Pancreas (tissue), 10 donors: ENCODE measurements around the gene CEACAM1. TPM values are rescaled to one million over a fixed set of nuclear protein-coding genes. Genes with fewer than 3 reads are reported as not detected.

Source experiments
- ATAC-seq, 4 donors: fragments of 200-7000 bp; cut with Tn5 transposase; one replicate each; pipeline versions ENCODE4 v1.8.0 to v1.9.1; 2020; ENCODE audit warnings: mild to moderate bottlenecking in 4 of 4, moderate library complexity in 4 of 4
- DNase-seq, 6 donors: peaks; one replicate each; pipeline ENCODE4 v3.0.0-alpha.2; 2020
- FAIRE-seq: peaks from 2 replicates; lab custom pipeline; 2012; peaks lifted over from hg19 to GRCh38; lab: Jason Lieb, UNC
- H3K27ac ChIP-seq, 4 donors: fragments of 200-600 bp; sonication (generic); 1 replicate in 3 of 4; 2 replicates in 1 of 4; pipeline versions ENCODE4 v1.5.0 to v1.8.0; 2020
- H3K27me3 ChIP-seq, 4 donors: fragments of 200-600 bp; one replicate each; pipeline ENCODE4 v1.8.0; 2021
- H3K36me3 ChIP-seq, 3 donors: fragments of 200-600 bp; sonication (generic) in 1 of 3; one replicate each; pipeline versions ENCODE4 v1.5.0 to v1.8.0; 2020 to 2021
- H3K4me1 ChIP-seq, 3 donors: fragments of 200-600 bp; one replicate each; pipeline ENCODE4 v1.8.0; 2021
- H3K4me3 ChIP-seq, 4 donors: fragments of 200-600 bp; sonication (generic) in 2 of 4; one replicate each; pipeline versions ENCODE4 v1.5.0 to v1.8.0; 2020 to 2021
- H3K9me3 ChIP-seq, 4 donors: fragments of 200-600 bp; one replicate each; pipeline ENCODE4 v1.8.0; 2021
- WGBS, 2 donors: extraction: QIAGEN DNeasy Blood & Tissue Kit; methylation state at CpG; one replicate each; pipeline ENCODE4 v1.1.7; 2013; 5-methylcytosine and 5-hydroxymethylcytosine counted together
- intact Hi-C, 3 donors: fragments of 100-400 bp; cut with DNase I; formaldehyde crosslinking; loops; one replicate each; pipeline versions ENCODE4 v1.11.1 to v1.14.2; 2022
- polyA plus RNA-seq, 2 donors: library from polyadenylated mRNA; stranded (reverse); fragments of 200-250 nt; gene quantifications; one replicate each; pipeline ENCODE4 v1.2.3, GENCODE V29; 2013
- total RNA-seq, 6 donors: library from RNA; stranded (reverse); fragmentation: NEBNext Ultra II Directional in 4 of 6; extraction: Animal tissue kit (Norgen Biotek cat#: 25700) in 4 of 6; gene quantifications; one replicate each; pipeline versions ENCODE4 v1.2.1 to v1.2.4, GENCODE V29; 2021 to 2023
- TF ChIP-seq, protein P1 (sequence below), 4 donors: fragments of 200-600 bp; sonication (generic) in 3 of 4; IDR thresholded peaks; one replicate each; pipeline versions ENCODE4 v1.5.0 to v1.8.0; 2021; ENCODE audit warnings: antibody characterized with exemption in 4 of 4
- donor health status: healthy with polysubstance abuse.
- donor health status: DM: no; HTN: no; CAD: no; lungs with moderate emphysema.
- donor health status: DM: no; HTN: no; CAD: no.
- donor health status: control.
- donor health status: control.
- donor health status: Bipolar disorder and iron deficiency.
- donor health status: DM: yes; HTN: yes; CAD: no.
- donor health status: DM: no; HTN: no; CAD: no.
- donor health status: DM: no; HTN: no; CAD: no.
- donor health status: DM: yes; HTN: yes; CAD: no.

CEACAM1 gene
- total and polyA plus RNA-seq, 8 donors: 1.3 to 7.2 (median 1.9) TPM

DNA sequence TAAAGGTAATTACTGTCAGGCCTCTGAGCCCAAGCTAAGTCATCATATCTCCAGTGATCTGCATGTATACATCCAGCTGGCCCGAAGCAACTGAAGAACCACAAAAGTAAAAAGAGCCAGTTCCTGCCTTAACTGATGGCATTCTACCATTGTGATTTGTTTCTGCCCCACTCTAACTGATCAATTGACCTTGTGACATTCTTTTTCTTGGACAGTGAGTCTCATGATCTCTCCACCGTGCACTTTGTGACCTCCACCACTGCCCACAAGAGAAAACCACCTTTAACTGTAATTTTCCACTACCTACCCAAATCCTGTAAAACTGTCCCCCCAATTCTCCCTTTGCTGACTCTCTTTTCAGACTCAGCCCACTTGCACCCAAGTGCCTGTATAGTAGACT, 68.4 kb downstream of the CEACAM1 start:
- 78 to 82% methylated on average over 2 of the region's 2 CpGs for WGBS, 2 donors

More for the DNA sequence above, 68.4 kb downstream of the CEACAM1 start:
- TF ChIP-seq, protein P1, sequence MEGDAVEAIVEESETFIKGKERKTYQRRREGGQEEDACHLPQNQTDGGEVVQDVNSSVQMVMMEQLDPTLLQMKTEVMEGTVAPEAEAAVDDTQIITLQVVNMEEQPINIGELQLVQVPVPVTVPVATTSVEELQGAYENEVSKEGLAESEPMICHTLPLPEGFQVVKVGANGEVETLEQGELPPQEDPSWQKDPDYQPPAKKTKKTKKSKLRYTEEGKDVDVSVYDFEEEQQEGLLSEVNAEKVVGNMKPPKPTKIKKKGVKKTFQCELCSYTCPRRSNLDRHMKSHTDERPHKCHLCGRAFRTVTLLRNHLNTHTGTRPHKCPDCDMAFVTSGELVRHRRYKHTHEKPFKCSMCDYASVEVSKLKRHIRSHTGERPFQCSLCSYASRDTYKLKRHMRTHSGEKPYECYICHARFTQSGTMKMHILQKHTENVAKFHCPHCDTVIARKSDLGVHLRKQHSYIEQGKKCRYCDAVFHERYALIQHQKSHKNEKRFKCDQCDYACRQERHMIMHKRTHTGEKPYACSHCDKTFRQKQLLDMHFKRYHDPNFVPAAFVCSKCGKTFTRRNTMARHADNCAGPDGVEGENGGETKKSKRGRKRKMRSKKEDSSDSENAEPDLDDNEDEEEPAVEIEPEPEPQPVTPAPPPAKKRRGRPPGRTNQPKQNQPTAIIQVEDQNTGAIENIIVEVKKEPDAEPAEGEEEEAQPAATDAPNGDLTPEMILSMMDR (IDR thresholded peaks at IDR 0.05): no peak
- Histone ChIP-seq H3K9me3 (no peaks in the 10 kb centered on the region), H3K27ac (no peak overlapping the region), H3K36me3 (no peaks in the 10 kb centered on the region), H3K4me1 (no peaks in the 10 kb centered on the region), H3K27me3 (no peaks in the 10 kb centered on the region), H3K4me3 (no peak overlapping the region)
- ATAC-seq (no peak), DNase-seq (no peak), FAIRE-seq (no peak)
- intact Hi-C loops: no loop called here

Other genes starting within 250 kb of the CEACAM1 start
- under 1 TPM; 0.12 to 0.69 (median 0.34) TPM for gene PRR19, start 226.3 kb downstream of the CEACAM1 start, total RNA-seq
- under 1 TPM; 0.34 to 0.99 TPM for gene PRR19, start 226.3 kb downstream of the CEACAM1 start, polyA plus RNA-seq
- 10 to 100 TPM in 4 of 6 donors, 1 to 10 TPM in 2; 6.2 to 19.8 (median 10.2) TPM for gene PAFAH1B3, start 225.9 kb downstream of the CEACAM1 start, total RNA-seq
- gene PAFAH1B3, start 225.9 kb downstream of the CEACAM1 start, polyA plus RNA-seq: 10 to 100 TPM; 18.2 to 24.3 TPM
- 1 to 10 TPM in 2 of 6 donors, under 1 TPM in 4; 0.46 to 1.5 (median 0.94) TPM for gene TMEM145, start 215.2 kb downstream of the CEACAM1 start, total RNA-seq
- 1 to 10 TPM; 2.2 to 8.2 TPM for gene TMEM145, start 215.2 kb downstream of the CEACAM1 start, polyA plus RNA-seq
- 10 to 100 TPM in 2 of 6 donors, 1 to 10 TPM in 4; 7.3 to 15.9 (median 9.0) TPM for gene MEGF8, start 202.8 kb downstream of the CEACAM1 start, total RNA-seq
- gene MEGF8, start 202.8 kb downstream of the CEACAM1 start, polyA plus RNA-seq: 10 to 100 TPM in 1 of 2 donors, 1 to 10 TPM in 1; 8.8 to 14.4 TPM
- 1 to 10 TPM in 1 of 6 donors, under 1 TPM in 4, not detected in 1; 0.32 to 1.9 (median 0.61) TPM for gene CNFN, start 138.2 kb downstream of the CEACAM1 start, total RNA-seq
- 1 to 10 TPM; 4.0 to 4.2 TPM for gene CNFN, start 138.2 kb downstream of the CEACAM1 start, polyA plus RNA-seq
- gene LIPE, start 101.1 kb downstream of the CEACAM1 start, total RNA-seq: 10 to 100 TPM in 1 of 6 donors, 1 to 10 TPM in 5; 1.6 to 14.4 (median 4.0) TPM
- 10 to 100 TPM in 1 of 2 donors, 1 to 10 TPM in 1; 6.4 to 38.3 TPM for gene LIPE, start 101.1 kb downstream of the CEACAM1 start, polyA plus RNA-seq
- gene CXCL17, start 85.5 kb downstream of the CEACAM1 start, total RNA-seq: 10 to 100 TPM in 4 of 6 donors, 1 to 10 TPM in 2; 5.1 to 42.1 (median 11.8) TPM
- 1 to 10 TPM; 4.3 to 4.7 TPM for gene CXCL17, start 85.5 kb downstream of the CEACAM1 start, polyA plus RNA-seq
- not detected for gene CEACAM8, start 66.4 kb upstream of the CEACAM1 start, total RNA-seq
- not detected for gene CEACAM8, start 66.4 kb upstream of the CEACAM1 start, polyA plus RNA-seq
- under 1 TPM in 2 of 6 donors, not detected in 4; 0.18 to 0.25 TPM for gene PSG3, start 212.0 kb upstream of the CEACAM1 start, total RNA-seq
- not detected for gene PSG3, start 212.0 kb upstream of the CEACAM1 start, polyA plus RNA-seq
- gene PSG8, start 237.2 kb upstream of the CEACAM1 start, total RNA-seq: under 1 TPM in 2 of 6 donors, not detected in 4; 0.15 to 0.56 TPM
- gene PSG8, start 237.2 kb upstream of the CEACAM1 start, polyA plus RNA-seq: under 1 TPM; 0.02 to 0.53 TPM